IMR-90 (cell line): ENCODE measurements around the gene CD300LB. TPM values are rescaled to one million over a fixed set of nuclear protein-coding genes. Genes with fewer than 3 reads are reported as not detected.

ENCODE experiments used
- ATAC-seq: fragments of 200-7000 bp; cut with Tn5 transposase; 2 replicates; pipeline ENCODE4 v1.9.1; 2020; ENCODE audit warnings: low read depth, mild to moderate bottlenecking, moderate library complexity
- BruUV-seq: library from RNA; stranded (reverse); fragments of 400-500 nt; replicated peaks from 2 replicates; lab custom pipeline; 2021; lab: Mats Ljungman, UMichigan
- CTCF ChIA-PET: fragments of 300-600 bp; formaldehyde crosslinking; extraction: SDS; loops from one replicate; lab custom pipeline; 2021; ENCODE audit warnings: antibody characterized with exemption; lab: Yijun Ruan, JAX
- POLR2A ChIA-PET: fragments of 300-600 bp; sonication (Branson Sonifier 250); formaldehyde crosslinking; loops from one replicate; lab custom pipeline; 2022; ENCODE audit warnings: antibody characterized with exemption; ENCODE audit not compliant: unreplicated experiment; lab: Charles Lee
- DNase-seq: peaks from one replicate; pipeline ENCODE4 v3.0.0; 2013
- H2AFZ ChIP-seq: replicated peaks from 2 replicates; pipeline ENCODE3; 2013; ENCODE audit warnings: low read length, mild to moderate bottlenecking; ENCODE audit not compliant: poor library complexity
- H2AK5ac ChIP-seq: 2 replicates; pipeline ENCODE4 v1.6.1; 2013; ENCODE audit warnings: low read depth, low read length, inconsistent platforms
- H2AK9ac ChIP-seq: replicated peaks from 2 replicates; pipeline ENCODE3; 2013; ENCODE audit warnings: mild to moderate bottlenecking, low read depth, low read length, moderate library complexity; ENCODE audit not compliant: poor library complexity
- H2BK120ac ChIP-seq: 2 replicates; pipeline ENCODE4 v1.6.1; 2013; ENCODE audit warnings: low read depth, low read length, inconsistent platforms
- H2BK15ac ChIP-seq: 3 replicates; pipeline ENCODE4 v1.6.1; 2013; ENCODE audit warnings: low read depth, low read length, inconsistent platforms
- H2BK20ac ChIP-seq: 2 replicates; pipeline ENCODE4 v1.6.1; 2013; ENCODE audit warnings: low read depth, mild to moderate bottlenecking, inconsistent platforms, low read length, moderate library complexity
- H2BK5ac ChIP-seq: 2 replicates; pipeline ENCODE4 v1.6.1; 2013; ENCODE audit warnings: mild to moderate bottlenecking, low read depth, low read length, inconsistent platforms; ENCODE audit not compliant: poor library complexity, severe bottlenecking
- H3K14ac ChIP-seq: replicated peaks from 2 replicates; pipeline ENCODE4 v1.6.1; 2013; ENCODE audit warnings: low read depth, low read length, inconsistent platforms
- H3K18ac ChIP-seq: 2 replicates; pipeline ENCODE4 v1.6.1; 2013; ENCODE audit warnings: low read depth, low read length, control low read depth
- H3K23ac ChIP-seq: 2 replicates; pipeline ENCODE4 v1.6.1; 2013; ENCODE audit warnings: low read depth, low read length, inconsistent platforms
- H3K27ac ChIP-seq: 2 replicates; pipeline ENCODE4 v1.5.1; 2013; ENCODE audit warnings: mild to moderate bottlenecking, control low read depth, low read length; ENCODE audit not compliant: insufficient read depth
- H3K27me3 ChIP-seq: 2 replicates; pipeline ENCODE4 v1.6.1; 2013; ENCODE audit warnings: low read length; ENCODE audit not compliant: control insufficient read depth, insufficient read depth
- H3K36me3 ChIP-seq: 2 replicates; pipeline ENCODE4 v1.6.1; 2013; ENCODE audit warnings: low read length, mixed read lengths; ENCODE audit not compliant: control insufficient read depth, insufficient read depth
- H3K4ac ChIP-seq: 2 replicates; pipeline ENCODE4 v1.6.1; 2013; ENCODE audit warnings: low read depth, low read length, inconsistent platforms
- H3K4me1 ChIP-seq: 2 replicates; pipeline ENCODE4 v1.6.1; 2013; ENCODE audit warnings: low read length, mixed read lengths; ENCODE audit not compliant: control insufficient read depth, insufficient read depth
- H3K4me2 ChIP-seq: 2 replicates; pipeline ENCODE4 v1.6.1; 2013; ENCODE audit warnings: low read depth, mild to moderate bottlenecking, control low read depth, low read length, moderate library complexity
- H3K4me3 ChIP-seq: 2 replicates; pipeline ENCODE4 v1.5.1; 2013; ENCODE audit warnings: low read depth, mild to moderate bottlenecking, control low read depth, low read length, moderate library complexity; ENCODE audit not compliant: insufficient read depth
- H3K56ac ChIP-seq: 2 replicates; pipeline ENCODE4 v1.6.1; 2013; ENCODE audit warnings: low read length, inconsistent platforms; ENCODE audit not compliant: insufficient read depth; ENCODE audit errors: extremely low read depth
- H3K79me1 ChIP-seq, 2 experiments: 2 replicates each; pipeline ENCODE4 v1.6.1; 2013; ENCODE audit warnings: low read length in 2 of 2, inconsistent platforms in 1 of 2, low read depth in 1 of 2
- H3K9ac ChIP-seq: 2 replicates; pipeline ENCODE4 v1.6.1; 2013; ENCODE audit warnings: low read depth, low read length, control low read depth
- H3K9me1 ChIP-seq: 2 replicates; pipeline ENCODE4 v1.6.1; 2013; ENCODE audit warnings: low read length, inconsistent platforms; ENCODE audit not compliant: insufficient read depth
- H3K9me3 ChIP-seq: 2 replicates; pipeline ENCODE4 v1.6.1; 2013; ENCODE audit warnings: low read length; ENCODE audit not compliant: control insufficient read depth, insufficient read depth
- H4K20me1 ChIP-seq: 2 replicates; pipeline ENCODE4 v1.6.1; 2013; ENCODE audit warnings: low read length, inconsistent platforms; ENCODE audit not compliant: insufficient read depth
- H4K5ac ChIP-seq: 2 replicates; pipeline ENCODE4 v1.6.1; 2013; ENCODE audit warnings: mild to moderate bottlenecking, low read depth, low read length, control low read depth
- H4K8ac ChIP-seq, 2 experiments: 2 replicates each; pipeline ENCODE4 v1.6.1; 2013; ENCODE audit warnings: low read depth in 2 of 2, low read length in 2 of 2, control low read depth in 1 of 2, inconsistent platforms in 1 of 2
- H4K91ac ChIP-seq: 2 replicates; pipeline ENCODE4 v1.6.1; 2013; ENCODE audit warnings: low read depth, low read length, inconsistent platforms; ENCODE audit not compliant: insufficient read depth
- CHD1 ChIP-seq: IDR thresholded peaks from 2 replicates; pipeline ENCODE4 v1.6.1; 2012; ENCODE audit warnings: low read depth, low read length, improper control_type of control experiment
- CTCF ChIP-seq: conservative IDR thresholded peaks from 2 replicates; pipeline ENCODE4 v1.5.1; 2012; ENCODE audit warnings: mild to moderate bottlenecking, low read depth, low read length, improper control_type of control experiment
- USF2 ChIP-seq: fragments of 150-350 bp; IDR thresholded peaks from 2 replicates; pipeline ENCODE4 v1.6.1; 2017; ENCODE audit warnings: mild to moderate bottlenecking, antibody characterized with exemption, low read length, low read depth
- WGBS, 2 experiments: methylation state at CpG; one replicate each; pipeline versions ENCODE4 v1.1.5 to v1.1.7; 2013; ENCODE audit warnings: missing lambda C conversion rate in 2 of 2; ENCODE audit not compliant: insufficient read length in 1 of 2; ENCODE audit errors: extremely low coverage in 2 of 2; 5-methylcytosine and 5-hydroxymethylcytosine counted together
- dilution Hi-C: fragments of 300-500 bp; cut with HindIII; formaldehyde crosslinking; loops from one replicate; pipeline ENCODE4 v1.14.3; 2018; ENCODE audit warnings: low sequenced_read_pairs; ENCODE audit not compliant: unreplicated experiment
- in situ Hi-C: fragments of 300-500 bp; cut with MboI; formaldehyde crosslinking; loops from 3 replicates; pipeline ENCODE4 v1.14.3; 2019; ENCODE audit warnings: low sequenced_read_pairs, inconsistent platforms, mixed read lengths
- intact Hi-C: fragments of 100-400 bp; cut with micrococcal nuclease; formaldehyde crosslinking; loops from 2 replicates; pipeline ENCODE4 v1.10.0; 2022
- polyA plus RNA-seq, 3 experiments: library from polyadenylated mRNA; depleted of rRNA; stranded (reverse); fragments of >200 nt; gene quantifications; 2 replicates each; pipeline ENCODE4 v1.2.3, GENCODE V29; 2012; ENCODE audit warnings: low replicate concordance in 1 of 3
- total RNA-seq: library from RNA; depleted of rRNA; stranded (reverse); fragments of >200 nt; gene quantifications from 2 replicates; pipeline ENCODE4 v1.2.3, GENCODE V29; 2012

CD300LB gene
- total and polyA plus RNA-seq, 2 of the 4 experiments (the other 2 are of a cell fraction) = not detected

- no peak overlapping the region for H4K8ac ChIP-seq
- H3K4me3 ChIP-seq = no peak overlapping the region
- WGBS, 2 experiments = 36% methylated on average over 3 of the region's 7 CpGs; no CpG with 5 or more reads in 1 of the 2 experiments
- POLR2A ChIA-PET = no interaction called here
- no peak overlapping the region for H4K5ac ChIP-seq
- dilution Hi-C loops = no loop called here
- H2BK120ac ChIP-seq = no peak overlapping the region
- intact Hi-C loops = no loop called here
- H3K4me1 ChIP-seq = no peaks in the 10 kb centered on the region
- H2AK5ac ChIP-seq = no peak overlapping the region
- no peak overlapping the region for H3K18ac ChIP-seq
- no peak overlapping the region for H3K27ac ChIP-seq
- peaks cover 14% of the 10 kb centered on the region for H3K9me3 ChIP-seq
- H3K4ac ChIP-seq = no peak overlapping the region
- H2AK9ac ChIP-seq = peak overlapping the region; percentile 61
- no peaks in the 10 kb centered on the region for H3K27me3 ChIP-seq
- in situ Hi-C loops = no loop called here
- no peak for TF ChIP-seq CTCF
- TF ChIP-seq USF2 = no peak
- no peak for TF ChIP-seq CHD1
- ATAC-seq (no peak), DNase-seq (no peak)
- H2BK20ac ChIP-seq = no peak overlapping the region
- H3K56ac ChIP-seq = no peak overlapping the region
- H3K36me3 ChIP-seq = no peaks in the 10 kb centered on the region
- no peak overlapping the region for H2AFZ ChIP-seq
- no peak overlapping the region for H4K91ac ChIP-seq
- H3K14ac ChIP-seq = no peak overlapping the region
- BruUV-seq = no TSS peak
- H3K23ac ChIP-seq = no peak overlapping the region
- H3K9me1 ChIP-seq = no peaks in the 10 kb centered on the region
- no peak overlapping the region for H3K4me2 ChIP-seq
- no peak overlapping the region for H2BK5ac ChIP-seq
- no peak overlapping the region for H3K9ac ChIP-seq
- H2BK15ac ChIP-seq = no peak overlapping the region
- H4K20me1 ChIP-seq = no peaks in the 10 kb centered on the region
- no peaks in the 10 kb centered on the region for H3K79me1 ChIP-seq
- CTCF ChIA-PET = no interaction called here
Measured at GRCh38 chr17:74481621-74482020, 49.7 kb downstream of the CD300LB start.
